Ishikawa (cell line): ENCODE results near the gene FAM50A.

Source experiments
- CEBPB ChIP-seq: IDR thresholded peaks from 2 replicates; pipeline ENCODE4 v1.6.1; 2012
- CREB1 ChIP-seq: IDR thresholded peaks from 2 replicates; pipeline ENCODE4 v1.6.1; 2012; ENCODE audit warnings: low read depth
- EGR1 ChIP-seq: IDR thresholded peaks from 2 replicates; pipeline ENCODE4 v1.6.1; 2012
- EP300 ChIP-seq: IDR thresholded peaks from 2 replicates; pipeline ENCODE4 v1.6.1; 2012; ENCODE audit warnings: borderline replicate concordance
- TEAD4 ChIP-seq: IDR thresholded peaks from 2 replicates; pipeline ENCODE4 v1.6.1; 2012
- YY1 ChIP-seq: IDR thresholded peaks from 2 replicates; pipeline ENCODE4 v1.6.1; 2012; ENCODE audit warnings: low read depth
- TF ChIP-seq, protein P1 (sequence below): IDR thresholded peaks from 2 replicates; pipeline ENCODE4 v1.6.1; 2012
- TF ChIP-seq, protein P2 (sequence below): IDR thresholded peaks from 2 replicates; pipeline ENCODE4 v1.6.1; 2012; ENCODE audit warnings: low read depth, mild to moderate bottlenecking

DNA sequence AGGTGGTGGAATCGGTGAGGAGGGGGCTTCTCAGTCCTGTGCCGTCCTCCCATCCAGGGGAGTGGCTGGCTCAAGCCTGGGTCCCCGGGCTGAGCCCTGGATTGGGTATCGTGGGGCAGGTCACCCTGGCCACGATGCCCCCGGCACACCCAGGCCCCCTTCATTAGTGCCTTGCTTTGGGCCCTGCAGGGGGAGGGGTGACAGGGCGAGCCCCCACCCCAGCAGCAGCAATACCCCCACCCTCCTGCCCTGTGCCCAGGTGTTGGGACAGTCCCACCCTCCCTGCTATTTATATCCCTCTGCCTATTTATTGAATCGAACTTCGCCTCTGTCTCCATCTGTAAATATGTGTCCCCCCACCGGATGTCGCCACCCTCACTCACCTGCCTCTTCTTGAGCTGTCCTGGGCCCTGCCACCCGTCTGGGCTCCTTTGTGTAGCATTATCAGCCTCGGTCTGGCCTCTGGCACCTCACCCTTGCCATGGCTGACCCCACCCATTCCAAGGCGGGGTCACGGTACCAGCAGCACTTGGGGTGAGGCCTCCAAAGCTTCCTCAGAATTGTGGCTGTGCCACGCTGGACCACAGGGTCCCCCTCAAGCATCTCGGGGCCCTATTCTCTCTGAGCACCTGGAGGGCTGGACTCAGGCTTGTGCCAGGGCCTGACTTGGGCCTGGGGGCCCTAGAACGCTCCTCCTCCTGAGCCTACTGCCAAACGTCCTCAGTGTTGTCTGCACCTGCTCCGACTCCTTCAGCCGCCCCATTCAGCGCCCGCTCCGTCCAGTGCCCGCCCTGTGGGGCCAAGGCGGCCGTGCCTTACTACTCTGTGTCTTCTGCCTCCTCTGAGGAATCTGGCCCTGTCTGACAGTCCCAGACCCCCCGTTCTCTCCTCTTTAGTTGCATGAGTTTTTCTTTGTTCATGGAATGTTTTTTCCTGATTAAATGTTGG, 29.0 kb downstream of the FAM50A start:
- TF ChIP-seq CREB1 (no peak), YY1 (no peak), EGR1 (no peak), EP300 (no peak), CEBPB (no peak), TEAD4 (no peak)
- TF ChIP-seq, protein P1, sequence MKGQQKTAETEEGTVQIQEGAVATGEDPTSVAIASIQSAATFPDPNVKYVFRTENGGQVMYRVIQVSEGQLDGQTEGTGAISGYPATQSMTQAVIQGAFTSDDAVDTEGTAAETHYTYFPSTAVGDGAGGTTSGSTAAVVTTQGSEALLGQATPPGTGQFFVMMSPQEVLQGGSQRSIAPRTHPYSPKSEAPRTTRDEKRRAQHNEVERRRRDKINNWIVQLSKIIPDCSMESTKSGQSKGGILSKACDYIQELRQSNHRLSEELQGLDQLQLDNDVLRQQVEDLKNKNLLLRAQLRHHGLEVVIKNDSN, result no peak
- TF ChIP-seq, protein P2, sequence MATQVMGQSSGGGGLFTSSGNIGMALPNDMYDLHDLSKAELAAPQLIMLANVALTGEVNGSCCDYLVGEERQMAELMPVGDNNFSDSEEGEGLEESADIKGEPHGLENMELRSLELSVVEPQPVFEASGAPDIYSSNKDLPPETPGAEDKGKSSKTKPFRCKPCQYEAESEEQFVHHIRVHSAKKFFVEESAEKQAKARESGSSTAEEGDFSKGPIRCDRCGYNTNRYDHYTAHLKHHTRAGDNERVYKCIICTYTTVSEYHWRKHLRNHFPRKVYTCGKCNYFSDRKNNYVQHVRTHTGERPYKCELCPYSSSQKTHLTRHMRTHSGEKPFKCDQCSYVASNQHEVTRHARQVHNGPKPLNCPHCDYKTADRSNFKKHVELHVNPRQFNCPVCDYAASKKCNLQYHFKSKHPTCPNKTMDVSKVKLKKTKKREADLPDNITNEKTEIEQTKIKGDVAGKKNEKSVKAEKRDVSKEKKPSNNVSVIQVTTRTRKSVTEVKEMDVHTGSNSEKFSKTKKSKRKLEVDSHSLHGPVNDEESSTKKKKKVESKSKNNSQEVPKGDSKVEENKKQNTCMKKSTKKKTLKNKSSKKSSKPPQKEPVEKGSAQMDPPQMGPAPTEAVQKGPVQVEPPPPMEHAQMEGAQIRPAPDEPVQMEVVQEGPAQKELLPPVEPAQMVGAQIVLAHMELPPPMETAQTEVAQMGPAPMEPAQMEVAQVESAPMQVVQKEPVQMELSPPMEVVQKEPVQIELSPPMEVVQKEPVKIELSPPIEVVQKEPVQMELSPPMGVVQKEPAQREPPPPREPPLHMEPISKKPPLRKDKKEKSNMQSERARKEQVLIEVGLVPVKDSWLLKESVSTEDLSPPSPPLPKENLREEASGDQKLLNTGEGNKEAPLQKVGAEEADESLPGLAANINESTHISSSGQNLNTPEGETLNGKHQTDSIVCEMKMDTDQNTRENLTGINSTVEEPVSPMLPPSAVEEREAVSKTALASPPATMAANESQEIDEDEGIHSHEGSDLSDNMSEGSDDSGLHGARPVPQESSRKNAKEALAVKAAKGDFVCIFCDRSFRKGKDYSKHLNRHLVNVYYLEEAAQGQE, result no peak
